Erythroblast (primary cell): ENCODE data around the gene KLHL3.

Experiments
- DNase-seq, 2 experiments: peaks; one replicate each; lab custom pipeline; 2025; lab: John Stamatoyannopoulos, UW
- GATA1 ChIP-seq: IDR thresholded peaks from 2 replicates; pipeline ENCODE4 v1.6.1; 2011; ENCODE audit warnings: low read depth, mild to moderate bottlenecking, control low read depth, low read length, moderate library complexity
- POLR2A ChIP-seq: IDR thresholded peaks from 2 replicates; pipeline ENCODE4 v1.6.1; 2011; ENCODE audit warnings: mild to moderate bottlenecking, low read length

The KLHL3 gene

GRCh38 chr5:137710086-137710485 lies 25.8 kb downstream of the KLHL3 start:
- TF ChIP-seq GATA1: no peak
- no peak for TF ChIP-seq POLR2A
- no peak for DNase-seq

DNA sequence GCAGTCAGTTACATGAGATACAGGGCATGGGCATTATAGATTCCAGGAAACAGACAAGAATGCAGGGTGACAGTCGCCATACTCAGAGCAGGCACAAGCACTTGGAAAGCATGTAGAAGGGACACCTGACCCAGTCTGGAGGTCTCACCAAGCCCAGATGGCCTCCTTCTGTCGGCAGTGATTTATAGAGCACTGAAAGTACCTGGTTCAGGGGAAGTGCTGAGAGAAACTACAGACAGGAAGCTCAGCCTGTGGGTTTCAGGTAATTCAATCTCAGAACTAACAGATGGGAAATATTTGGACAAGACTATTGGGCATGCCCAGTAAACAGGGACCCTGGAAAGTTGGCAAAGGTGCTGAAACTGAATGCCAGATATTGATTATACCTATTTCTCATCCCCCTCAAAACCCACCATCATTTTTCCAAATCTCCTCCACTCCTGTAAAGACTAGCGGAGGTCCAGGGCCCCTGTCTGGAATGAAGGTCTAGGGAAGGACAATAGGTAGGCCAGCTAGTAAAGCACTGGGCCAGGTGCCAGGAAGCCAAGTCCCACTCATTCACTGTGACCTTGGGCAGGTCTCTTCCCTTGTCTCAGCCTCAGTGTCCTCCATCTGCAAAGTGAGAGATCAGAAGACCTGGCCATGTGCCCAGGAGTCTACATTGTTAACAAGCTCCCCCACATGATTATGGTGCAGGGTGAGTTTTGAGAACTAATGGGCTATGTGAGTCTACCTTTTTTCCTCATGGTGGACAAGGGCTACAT lies 26.9 kb downstream of the KLHL3 start:
- DNase-seq: no peak
- TF ChIP-seq GATA1: no peak
- TF ChIP-seq POLR2A: no peak

GRCh38 chr5:137708062-137708461 lies 27.8 kb downstream of the KLHL3 start:
- no peak for DNase-seq
- TF ChIP-seq GATA1 (no peak), POLR2A (no peak)

DNA sequence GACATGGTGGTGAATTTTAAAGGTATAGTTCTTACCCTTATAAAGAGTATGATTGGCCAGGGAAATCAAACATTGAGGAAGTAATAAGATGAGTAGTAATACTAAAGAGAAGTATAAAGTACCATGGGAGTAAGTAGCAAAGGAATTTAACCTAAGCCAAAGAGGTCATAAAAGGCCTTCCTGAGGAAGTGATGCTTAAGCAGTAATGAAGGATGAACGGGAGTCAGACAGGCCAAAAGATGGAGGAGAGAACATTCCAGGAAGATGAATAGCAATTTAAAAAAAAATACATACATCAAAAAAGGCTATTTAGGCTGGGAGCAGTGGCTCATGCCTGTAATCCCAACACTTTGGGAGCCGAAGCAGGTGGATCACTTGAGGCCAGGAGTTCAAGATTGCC lies 29.0 kb downstream of the KLHL3 start:
- TF ChIP-seq POLR2A (no peak), GATA1 (no peak)
- DNase-seq: no peak

DNA sequence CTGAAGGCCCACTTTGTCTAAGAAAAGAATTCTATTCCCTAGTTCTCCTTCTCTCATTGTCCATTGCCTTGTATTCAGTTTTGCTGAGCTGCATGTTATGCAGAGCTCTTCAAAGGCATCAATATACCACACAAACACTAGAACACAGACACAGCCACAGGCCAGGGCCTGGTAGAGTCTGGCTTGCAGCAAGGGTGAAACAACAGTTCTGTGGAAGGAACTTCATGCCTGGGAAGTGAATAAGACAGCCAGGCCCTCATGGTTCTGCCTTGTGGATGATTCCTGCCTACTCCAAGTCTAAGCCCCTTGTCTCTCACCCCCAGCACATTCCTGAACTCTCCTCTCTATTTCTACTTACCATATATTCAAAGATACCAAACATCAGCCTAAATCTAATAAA lies 30.8 kb downstream of the KLHL3 start:
- TF ChIP-seq GATA1: no peak
- TF ChIP-seq POLR2A: no peak
- no peak for DNase-seq

DNA sequence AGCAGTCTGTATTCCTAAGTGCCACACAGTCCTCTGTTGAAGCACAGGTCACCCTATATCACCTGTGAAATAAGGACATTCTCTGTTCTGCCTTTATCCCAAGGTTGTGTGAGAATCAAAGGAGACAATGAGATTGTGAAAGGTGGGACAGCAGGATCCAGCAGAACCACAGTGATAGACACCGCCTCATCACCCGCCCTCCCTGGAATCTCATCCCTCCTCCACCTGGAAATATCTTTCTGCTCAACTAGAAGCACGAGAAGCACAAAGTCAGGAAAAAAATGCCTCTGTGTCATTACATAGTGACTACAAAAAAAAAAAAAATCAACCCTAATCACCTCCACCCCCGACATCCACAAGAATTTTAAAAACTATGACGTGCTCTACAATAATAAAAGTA lies 32.3 kb downstream of the KLHL3 start:
- no peak for TF ChIP-seq POLR2A
- TF ChIP-seq GATA1: no peak
- DNase-seq: no peak

DNA sequence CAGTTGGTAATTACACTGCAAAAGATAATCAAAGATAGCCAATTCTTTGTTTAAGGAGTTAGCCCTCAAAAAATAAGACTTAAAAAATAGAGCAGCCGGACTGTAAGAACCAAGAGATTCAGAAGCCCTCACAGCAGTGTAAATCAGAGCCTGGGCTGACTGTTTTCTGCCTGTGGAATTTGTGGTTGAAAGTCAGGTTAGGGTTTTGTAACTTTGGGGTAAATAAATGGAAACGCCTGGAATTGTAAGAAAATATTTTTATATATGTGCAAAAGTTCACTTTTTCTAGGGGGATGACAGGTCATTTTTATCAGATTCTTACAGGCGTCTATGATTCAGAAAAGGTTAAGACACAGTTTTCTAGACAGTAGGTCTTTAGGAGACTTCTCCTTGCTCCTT lies 35.6 kb downstream of the KLHL3 start:
- DNase-seq: no peak
- no peak for TF ChIP-seq POLR2A

- TF ChIP-seq POLR2A (no peak), GATA1 (no peak)
- DNase-seq: peak in 1 of 2 experiments; percentile 12
These were observed 36.3 kb downstream of the KLHL3 start for GRCh38 chr5:137699336-137700281.

DNA sequence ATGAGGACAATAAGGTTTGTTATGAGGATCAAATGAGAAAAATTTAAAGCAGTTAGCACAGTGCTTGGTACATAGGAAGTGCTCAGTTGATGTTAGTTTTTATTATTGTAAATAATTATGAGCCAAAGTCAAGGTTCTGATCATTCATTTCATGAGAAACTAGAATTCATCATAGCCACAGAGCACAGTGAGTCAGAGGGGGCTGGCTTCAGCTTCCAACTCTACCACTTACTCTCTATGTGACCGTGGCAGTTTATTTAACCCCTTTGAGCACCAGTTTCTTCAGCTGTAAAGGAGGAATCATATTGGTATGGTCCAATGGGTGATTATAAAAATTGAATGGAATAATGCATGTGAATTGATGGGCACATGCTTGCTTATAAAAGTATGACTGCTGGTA lies 39.4 kb downstream of the KLHL3 start:
- DNase-seq: no peak

DNA sequence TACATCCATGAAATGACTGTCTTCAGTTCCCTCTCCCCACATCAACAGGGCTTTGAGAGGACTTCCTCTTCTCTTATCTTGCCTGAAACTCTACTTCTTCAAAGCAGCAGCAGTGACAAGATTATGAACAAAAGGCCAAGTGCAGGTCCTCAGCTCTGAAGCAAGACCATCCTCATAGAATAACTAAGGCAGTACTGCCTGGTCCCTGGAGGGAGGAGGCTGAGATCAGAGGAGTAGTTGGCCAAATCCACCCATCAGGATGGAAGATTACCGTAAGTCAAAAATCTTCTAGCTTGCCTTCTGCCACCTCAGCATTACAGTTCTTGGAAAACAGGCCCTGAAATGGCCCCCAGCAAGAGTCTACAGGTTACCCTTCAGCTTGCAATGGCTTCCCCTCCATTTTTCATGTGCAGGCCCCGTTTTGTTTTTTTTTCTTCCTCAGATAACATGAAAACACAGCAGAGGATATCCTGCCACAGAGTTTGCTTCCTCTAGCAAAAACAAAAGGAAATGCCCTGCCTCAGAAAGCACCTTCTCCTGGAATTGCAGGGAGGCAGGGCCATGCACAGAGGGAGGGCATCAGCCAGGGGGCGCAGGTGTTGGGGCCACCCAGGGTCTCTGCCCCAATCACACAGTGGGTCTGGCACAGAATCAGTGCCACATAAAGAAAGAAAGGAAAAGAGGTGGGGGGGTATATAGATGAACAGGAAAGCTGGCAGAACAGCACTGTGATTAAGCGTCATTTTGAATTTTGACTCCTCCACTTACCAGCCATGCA lies 40.0 kb downstream of the KLHL3 start:
- peak in 1 of 2 experiments; percentile 3 for DNase-seq
- TF ChIP-seq POLR2A (no peak), GATA1 (no peak)

More for the DNA sequence above, 39.4 kb downstream of the KLHL3 start:
- no peak for TF ChIP-seq POLR2A
- no peak for TF ChIP-seq GATA1

DNA sequence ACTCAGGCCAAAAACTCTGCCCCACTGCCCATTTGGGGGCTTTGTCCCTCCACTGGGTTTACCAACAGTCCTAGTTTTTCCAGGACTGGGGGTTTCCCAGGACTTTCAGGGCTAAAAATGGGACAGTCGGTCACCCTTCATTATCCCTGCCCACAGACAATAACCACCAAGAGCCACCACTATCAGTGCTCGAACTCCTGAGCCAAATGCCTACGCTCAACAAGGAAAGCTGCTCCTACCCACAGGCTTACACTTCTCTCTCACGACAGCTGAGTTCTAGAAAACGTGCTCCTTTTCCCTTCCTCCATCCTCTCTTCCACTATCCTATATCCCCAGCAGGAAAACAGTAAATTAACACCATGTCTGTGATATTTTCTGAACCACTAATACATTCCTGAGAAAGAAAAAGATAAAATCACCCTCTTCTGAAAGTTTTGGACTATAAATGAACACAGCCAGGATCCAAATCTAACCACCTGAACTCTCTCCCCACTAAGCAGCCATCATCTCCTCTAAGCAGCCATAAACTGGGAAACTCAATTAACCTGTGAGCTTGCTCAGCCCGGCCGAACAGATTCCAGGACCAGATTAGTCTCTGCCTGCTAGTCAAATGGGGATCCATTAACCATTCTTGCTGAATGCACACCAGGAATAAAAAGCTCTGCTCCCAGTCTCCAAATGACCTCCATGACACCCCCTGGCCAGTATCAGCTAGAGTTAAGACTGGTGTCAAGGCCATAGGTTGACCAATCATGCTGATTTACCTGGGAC lies 41.8 kb downstream of the KLHL3 start:
- TF ChIP-seq POLR2A (no peak), GATA1 (no peak)

GRCh38 chr5:137693307-137693950 lies 42.5 kb downstream of the KLHL3 start:
- DNase-seq: no peak
- TF ChIP-seq GATA1: no peak
- no peak for TF ChIP-seq POLR2A

More for the DNA sequence above, 41.8 kb downstream of the KLHL3 start:
- DNase-seq: no peak
